ENCODE results near the gene S100A14. TPM values are rescaled to one million over a fixed set of nuclear protein-coding genes. Genes with fewer than 3 reads are reported as not detected.

The S100A14 gene
- total RNA-seq, 2 donors from 2014 or later, result 13.5 to 25.0 TPM

GRCh38 chr1:153615406-153615805 lies 719 bp downstream of the S100A14 start:
- no peaks in the 10 kb centered on the region for H3K4me1 ChIP-seq (replicated peaks)
- H3K27me3 ChIP-seq (replicated peaks; ENCODE audit: insufficient read depth), result no peaks in the 10 kb centered on the region
- 56% methylated on average over 2 of the region's 2 CpGs for WGBS
- no peak overlapping the region for H3K27ac ChIP-seq
- H3K9me3 ChIP-seq, result no peaks in the 10 kb centered on the region
- no peak for TF ChIP-seq POLR2A (IDR thresholded peaks at IDR 0.05)
- TF ChIP-seq, protein P1, sequence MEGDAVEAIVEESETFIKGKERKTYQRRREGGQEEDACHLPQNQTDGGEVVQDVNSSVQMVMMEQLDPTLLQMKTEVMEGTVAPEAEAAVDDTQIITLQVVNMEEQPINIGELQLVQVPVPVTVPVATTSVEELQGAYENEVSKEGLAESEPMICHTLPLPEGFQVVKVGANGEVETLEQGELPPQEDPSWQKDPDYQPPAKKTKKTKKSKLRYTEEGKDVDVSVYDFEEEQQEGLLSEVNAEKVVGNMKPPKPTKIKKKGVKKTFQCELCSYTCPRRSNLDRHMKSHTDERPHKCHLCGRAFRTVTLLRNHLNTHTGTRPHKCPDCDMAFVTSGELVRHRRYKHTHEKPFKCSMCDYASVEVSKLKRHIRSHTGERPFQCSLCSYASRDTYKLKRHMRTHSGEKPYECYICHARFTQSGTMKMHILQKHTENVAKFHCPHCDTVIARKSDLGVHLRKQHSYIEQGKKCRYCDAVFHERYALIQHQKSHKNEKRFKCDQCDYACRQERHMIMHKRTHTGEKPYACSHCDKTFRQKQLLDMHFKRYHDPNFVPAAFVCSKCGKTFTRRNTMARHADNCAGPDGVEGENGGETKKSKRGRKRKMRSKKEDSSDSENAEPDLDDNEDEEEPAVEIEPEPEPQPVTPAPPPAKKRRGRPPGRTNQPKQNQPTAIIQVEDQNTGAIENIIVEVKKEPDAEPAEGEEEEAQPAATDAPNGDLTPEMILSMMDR (IDR thresholded peaks at IDR 0.05), result no peak
- TF ChIP-seq POLR2AphosphoS5 (IDR thresholded peaks at IDR 0.05), result no peak
- H3K4me3 ChIP-seq, result no peak overlapping the region
- no peaks in the 10 kb centered on the region for H3K36me3 ChIP-seq
- intact Hi-C loops (cut with DNase I), result no loop called here
- DNase-seq (ENCODE audit: low spot score), result no peak

DNA sequence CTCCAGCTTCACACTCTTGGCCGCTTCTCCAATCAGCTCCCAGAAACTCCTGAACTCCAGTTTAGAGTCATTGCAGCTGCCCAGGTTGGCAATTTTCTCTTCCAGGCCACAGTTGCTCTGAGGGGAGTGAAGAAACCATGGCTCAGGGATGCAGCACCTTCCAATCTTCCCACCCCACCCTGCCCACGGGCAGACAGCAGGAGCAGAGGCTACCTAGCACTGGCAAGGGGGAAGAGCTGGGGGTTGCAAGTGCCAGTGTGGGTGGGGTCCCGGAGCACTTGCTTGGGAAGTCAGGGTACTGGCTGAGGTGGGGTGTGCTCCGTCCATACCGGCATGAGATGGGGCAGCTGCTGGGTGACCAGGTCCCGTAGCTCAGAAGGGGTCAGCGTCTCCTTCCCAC lies 1.2 kb downstream of the S100A14 start:
- TF ChIP-seq POLR2AphosphoS5 (IDR thresholded peaks at IDR 0.05) (no peak), POLR2A (IDR thresholded peaks at IDR 0.05) (no peak)
- TF ChIP-seq, protein P1 (IDR thresholded peaks at IDR 0.05), result no peak
- Histone ChIP-seq H3K27me3 (replicated peaks; ENCODE audit: insufficient read depth) (no peaks in the 10 kb centered on the region), H3K27ac (no peak overlapping the region), H3K9me3 (no peaks in the 10 kb centered on the region), H3K4me3 (no peak overlapping the region), H3K4me1 (replicated peaks) (no peaks in the 10 kb centered on the region), H3K36me3 (no peaks in the 10 kb centered on the region)
- intact Hi-C loops (cut with DNase I), result no loop called here
- WGBS, result 81% methylated on average over 7 of the region's 7 CpGs
- no peak for DNase-seq (ENCODE audit: low spot score)

- no peaks in the 10 kb centered on the region for H3K9me3 ChIP-seq
- no peaks in the 10 kb centered on the region for H3K27me3 ChIP-seq (replicated peaks; ENCODE audit: insufficient read depth)
- no peak for DNase-seq (ENCODE audit: low spot score)
- no peaks in the 10 kb centered on the region for H3K36me3 ChIP-seq
- intact Hi-C loops (cut with DNase I), result no loop called here
- WGBS, result 72% methylated on average over 2 of the region's 2 CpGs
- H3K4me1 ChIP-seq (replicated peaks), result no peaks in the 10 kb centered on the region
- H3K27ac ChIP-seq, result no peak overlapping the region
- no peak overlapping the region for H3K4me3 ChIP-seq
- TF ChIP-seq, protein P1 (IDR thresholded peaks at IDR 0.05), result no peak
- TF ChIP-seq POLR2A (IDR thresholded peaks at IDR 0.05) (no peak), POLR2AphosphoS5 (IDR thresholded peaks at IDR 0.05) (no peak)
These were observed 1.8 kb downstream of the S100A14 start for GRCh38 chr1:153614189-153614900.

GRCh38 chr1:153613406-153613805 lies 2.7 kb downstream of the S100A14 start:
- intact Hi-C loops (cut with DNase I), result loop anchor here (2.0 kb wide), 1 partner anchor 19 kb away; no protein-coding TSS in a partner anchor
- no peaks in the 10 kb centered on the region for H3K27me3 ChIP-seq (replicated peaks; ENCODE audit: insufficient read depth)
- H3K9me3 ChIP-seq, result no peaks in the 10 kb centered on the region
- peak overlapping the region; percentile 80 to 91 for H3K27ac ChIP-seq
- H3K4me1 ChIP-seq (replicated peaks), result peaks cover 1% of the 10 kb centered on the region
- TF ChIP-seq POLR2AphosphoS5 (IDR thresholded peaks at IDR 0.05) (no peak), POLR2A (IDR thresholded peaks at IDR 0.05) (no peak)
- no peak for DNase-seq (ENCODE audit: low spot score)
- 66% methylated on average over 5 of the region's 5 CpGs for WGBS
- peak overlapping the region in 1 of 2 donors; percentile 46 for H3K4me3 ChIP-seq
- H3K36me3 ChIP-seq, result no peaks in the 10 kb centered on the region

- H3K9me3 ChIP-seq, result no peaks in the 10 kb centered on the region
- TF ChIP-seq POLR2A (IDR thresholded peaks at IDR 0.05), result peak; percentile 93
- peak; percentile 78 for TF ChIP-seq POLR2AphosphoS5 (IDR thresholded peaks at IDR 0.05)
- TF ChIP-seq, protein P1 (IDR thresholded peaks at IDR 0.05), result peak in 1 of 4 experiments; percentile 17
- 15% methylated on average over 9 of the region's 9 CpGs for WGBS
- peaks cover 4% of the 10 kb centered on the region for H3K4me1 ChIP-seq (replicated peaks)
- peak; percentile 73 for DNase-seq (ENCODE audit: low spot score)
- H3K27me3 ChIP-seq (replicated peaks; ENCODE audit: insufficient read depth), result no peaks in the 10 kb centered on the region
- intact Hi-C loops (cut with DNase I), result loop anchor here (2.0 kb wide), 1 partner anchor 20 kb away; no protein-coding TSS in a partner anchor
- peaks cover 0 to under 1% of the 10 kb centered on the region in 2 donors for H3K36me3 ChIP-seq
- H3K4me3 ChIP-seq, result peak within 1 kb of the TSS; percentile 46 to 51
- peak within 1 kb of the TSS; percentile 80 to 91 for H3K27ac ChIP-seq
These were observed 3.3 kb downstream of the S100A14 start, which contains the start of gene S100A16 for GRCh38 chr1:153612755-153613331. Gene S100A16, minus strand, starts transcription at chr1:153613137. Its CDS starts 4,986 bp downstream, at chr1:153608151.

All from prostate gland (tissue), 2 donors.